Urothelium cell line (cell line): ENCODE data around the gene POLA2.
"Not testable (repeated sequence)": the region's sequence is repeated elsewhere in the genome, so short reads cannot be mapped to it uniquely, and the experiment has no call there.

Experiments
- DNase-seq: peaks from one replicate; pipeline ENCODE4 v3.0.0; 2011; ENCODE audit warnings: low spot score, mixed read lengths
- FAIRE-seq: peaks from 2 replicates; lab custom pipeline; 2011; peaks lifted over from hg19 to GRCh38; lab: Jason Lieb, UNC

POLA2 gene

GRCh38 chr11:65329944-65330403, 68.2 kb downstream of the POLA2 start:
- FAIRE-seq, result no peak
- DNase-seq, result peak; percentile 72

- FAIRE-seq (no peak), DNase-seq (no peak)
These were observed 68.8 kb downstream of the POLA2 start for GRCh38 chr11:65330544-65330943.

DNA sequence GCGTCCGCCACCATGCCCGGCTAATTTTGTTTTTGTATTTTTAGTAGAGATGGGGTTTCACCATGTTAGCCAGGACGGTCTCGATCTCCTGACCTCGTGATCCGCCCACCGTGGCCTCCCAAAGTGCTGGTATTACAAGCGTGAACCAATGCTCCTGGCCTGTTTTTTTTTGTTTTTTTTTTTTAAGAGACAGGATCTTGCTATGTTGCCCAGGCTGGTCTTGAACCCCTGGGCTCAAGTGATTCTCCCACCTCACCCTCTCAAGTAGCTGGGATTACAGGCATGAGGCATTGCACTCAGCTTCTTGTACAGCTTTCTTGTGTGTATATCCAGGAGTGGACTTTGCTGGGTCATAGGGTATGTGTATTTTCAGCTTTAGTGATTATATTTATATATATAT, 70.8 kb downstream of the POLA2 start:
- not testable (repeated sequence) for DNase-seq, FAIRE-seq

- FAIRE-seq (no peak), DNase-seq (no peak)
These were observed 73.0 kb downstream of the POLA2 start for GRCh38 chr11:65334696-65335295.

DNA sequence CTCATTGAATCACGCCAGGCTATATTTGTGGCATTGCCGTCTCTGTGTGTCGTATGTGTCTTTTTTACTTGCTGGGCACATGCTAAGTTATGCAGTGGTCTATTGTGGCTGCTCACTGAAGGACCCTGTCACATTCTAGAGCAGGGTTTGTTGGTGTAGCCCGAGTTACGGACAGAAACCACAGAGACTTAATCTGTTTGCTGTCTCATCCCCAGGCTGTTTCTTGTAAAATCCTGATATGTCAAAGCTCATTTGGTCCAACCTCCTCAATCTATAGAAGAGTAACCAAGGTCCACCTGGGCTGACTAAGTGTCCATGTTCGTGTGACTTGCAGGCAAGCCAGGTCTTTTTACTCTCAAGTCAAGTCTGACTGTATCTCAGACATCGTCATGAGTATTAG, 76.9 kb downstream of the POLA2 start:
- no peak for FAIRE-seq
- DNase-seq, result no peak

- DNase-seq (no peak), FAIRE-seq (no peak)
These were observed 78.5 kb downstream of the POLA2 start for GRCh38 chr11:65340226-65340625.

GRCh38 chr11:65341856-65342255, 80.1 kb downstream of the POLA2 start:
- FAIRE-seq, result no peak
- no peak for DNase-seq
